ENCODE measurements around the gene RAB15.

GRCh38 chr14:64963611-64964010 is 8.5 kb downstream of the RAB15 start:
- TF ChIP-seq CTCF (IDR thresholded peaks at IDR 0.05; ENCODE audit: insufficient read depth, low read length, poor library complexity, severe bottlenecking) (no peak), EZH2phosphoT487 (conservative IDR thresholded peaks at IDR 0.05; ENCODE audit: low read length) (no peak)

Data from SU-DHL-6 (cell line).